Choroid plexus epithelial cell (primary cell): ENCODE data around the gene PCDHB9.
"Not testable (repeated sequence)": the region's sequence is repeated elsewhere in the genome, so short reads cannot be mapped to it uniquely, and the experiment has no call there.

ENCODE experiments used
- DNase-seq: peaks from one replicate; pipeline ENCODE4 v3.0.0-alpha.2; 2010; ENCODE audit warnings: low read depth
- H3K4me3 ChIP-seq: 2 replicates; pipeline ENCODE4 v1.5.1; 2011; ENCODE audit warnings: low read depth, mild to moderate bottlenecking, control low read depth, low read length, moderate library complexity
- TF ChIP-seq, protein P1 (sequence below): conservative IDR thresholded peaks from 2 replicates; pipeline ENCODE4 v1.5.1; 2011; ENCODE audit warnings: low read depth, mild to moderate bottlenecking, control low read depth, inconsistent platforms, low read length, moderate library complexity

PCDHB9 gene

GRCh38 chr5:141223112-141223783 is 36.3 kb downstream of the PCDHB9 start, which contains the start of gene PCDHB14:
PCDHB14 (plus strand) TSS chr5:141223343; CDS start chr5:141223506, 163 bp downstream.
- DNase-seq: peak; percentile 18

GRCh38 chr5:141224844-141225243 is 37.9 kb downstream of the PCDHB9 start:
- DNase-seq: not testable (repeated sequence)

More at GRCh38 chr5:141223112-141223783, 36.3 kb downstream of the PCDHB9 start, which contains the start of gene PCDHB14:
- no peak within 1 kb of the TSS for H3K4me3 ChIP-seq
- TF ChIP-seq, protein P1, sequence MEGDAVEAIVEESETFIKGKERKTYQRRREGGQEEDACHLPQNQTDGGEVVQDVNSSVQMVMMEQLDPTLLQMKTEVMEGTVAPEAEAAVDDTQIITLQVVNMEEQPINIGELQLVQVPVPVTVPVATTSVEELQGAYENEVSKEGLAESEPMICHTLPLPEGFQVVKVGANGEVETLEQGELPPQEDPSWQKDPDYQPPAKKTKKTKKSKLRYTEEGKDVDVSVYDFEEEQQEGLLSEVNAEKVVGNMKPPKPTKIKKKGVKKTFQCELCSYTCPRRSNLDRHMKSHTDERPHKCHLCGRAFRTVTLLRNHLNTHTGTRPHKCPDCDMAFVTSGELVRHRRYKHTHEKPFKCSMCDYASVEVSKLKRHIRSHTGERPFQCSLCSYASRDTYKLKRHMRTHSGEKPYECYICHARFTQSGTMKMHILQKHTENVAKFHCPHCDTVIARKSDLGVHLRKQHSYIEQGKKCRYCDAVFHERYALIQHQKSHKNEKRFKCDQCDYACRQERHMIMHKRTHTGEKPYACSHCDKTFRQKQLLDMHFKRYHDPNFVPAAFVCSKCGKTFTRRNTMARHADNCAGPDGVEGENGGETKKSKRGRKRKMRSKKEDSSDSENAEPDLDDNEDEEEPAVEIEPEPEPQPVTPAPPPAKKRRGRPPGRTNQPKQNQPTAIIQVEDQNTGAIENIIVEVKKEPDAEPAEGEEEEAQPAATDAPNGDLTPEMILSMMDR: no peak

DNA sequence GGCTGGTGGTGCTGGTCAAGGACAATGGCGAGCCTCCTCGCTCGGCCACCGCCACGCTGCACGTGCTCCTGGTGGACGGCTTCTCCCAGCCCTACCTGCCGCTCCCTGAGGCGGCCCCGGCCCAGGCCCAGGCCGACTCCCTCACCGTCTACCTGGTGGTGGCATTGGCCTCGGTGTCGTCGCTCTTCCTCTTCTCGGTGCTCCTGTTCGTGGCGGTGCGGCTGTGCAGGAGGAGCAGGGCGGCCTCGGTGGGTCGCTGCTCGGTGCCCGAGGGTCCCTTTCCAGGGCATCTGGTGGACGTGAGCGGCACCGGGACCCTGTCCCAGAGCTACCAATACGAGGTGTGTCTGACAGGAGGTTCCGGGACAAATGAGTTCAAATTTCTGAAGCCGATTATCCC is 38.5 kb downstream of the PCDHB9 start:
- not testable (repeated sequence) for DNase-seq, H3K4me3 ChIP-seq

More at GRCh38 chr5:141224844-141225243, 37.9 kb downstream of the PCDHB9 start:
- H3K4me3 ChIP-seq: not testable (repeated sequence)

GRCh38 chr5:141234109-141234667 is 47.2 kb downstream of the PCDHB9 start:
- no peak overlapping the region for H3K4me3 ChIP-seq
- TF ChIP-seq, protein P1: peak; percentile 18
- peak; percentile 2 for DNase-seq

- not testable (repeated sequence) for DNase-seq, H3K4me3 ChIP-seq
These were observed 49.0 kb downstream of the PCDHB9 start for GRCh38 chr5:141235922-141236321.

- DNase-seq: no peak
- TF ChIP-seq, protein P1: no peak
- no peak overlapping the region for H3K4me3 ChIP-seq
These were observed 49.8 kb downstream of the PCDHB9 start for GRCh38 chr5:141236516-141237313.
